HG02852 (cell line): Measurements from ENCODE around the gene CDKN2C.
"Not testable (repeated sequence)": the region's sequence is repeated elsewhere in the genome, so short reads cannot be mapped to it uniquely, and the experiment has no call there.

Experiments used
- ATAC-seq: cut with Tn5 transposase; IDR thresholded peaks from one replicate; pipeline ENCODE4 v1.9.1; 2021; ENCODE audit warnings: mild to moderate bottlenecking, moderate library complexity; ENCODE audit not compliant: unreplicated experiment

Gene CDKN2C

GRCh38 chr1:50969611-50970508, at the start of gene CDKN2C:
Gene CDKN2C, plus strand, starts transcription at chr1:50970245. Its CDS starts 124 bp downstream, at chr1:50970369.
- ATAC-seq, result peak; percentile 33

GRCh38 chr1:50920409-50920808, 49.6 kb upstream of the CDKN2C start:
- ATAC-seq, result no peak

- no peak for ATAC-seq
Measured at GRCh38 chr1:50921029-50921428, 49.0 kb upstream of the CDKN2C start.

GRCh38 chr1:50923564-50923963, 46.5 kb upstream of the CDKN2C start:
- no peak for ATAC-seq

- ATAC-seq, result no peak
Measured at GRCh38 chr1:50929376-50929958, 40.6 kb upstream of the CDKN2C start.

GRCh38 chr1:50930193-50930592, 39.9 kb upstream of the CDKN2C start:
- peak; percentile 75 for ATAC-seq

GRCh38 chr1:50930965-50931737, 38.9 kb upstream of the CDKN2C start:
- ATAC-seq, result no peak

- not testable (repeated sequence) for ATAC-seq
Measured at GRCh38 chr1:50932043-50932442, 38.0 kb upstream of the CDKN2C start.

GRCh38 chr1:50933770-50934169, 36.3 kb upstream of the CDKN2C start:
- ATAC-seq, result not testable (repeated sequence)

GRCh38 chr1:50934838-50935237, 35.2 kb upstream of the CDKN2C start:
- ATAC-seq, result no peak

GRCh38 chr1:50935276-50935675, 34.8 kb upstream of the CDKN2C start:
- ATAC-seq, result not testable (repeated sequence)

GRCh38 chr1:50936321-50936720, 33.7 kb upstream of the CDKN2C start:
- no peak for ATAC-seq

- ATAC-seq, result no peak
Measured at GRCh38 chr1:50940291-50940690, 29.8 kb upstream of the CDKN2C start.

GRCh38 chr1:50942334-50942733, 27.7 kb upstream of the CDKN2C start:
- ATAC-seq, result no peak

GRCh38 chr1:50949286-50949982, 20.6 kb upstream of the CDKN2C start:
- no peak for ATAC-seq

GRCh38 chr1:50950396-50950795, 19.6 kb upstream of the CDKN2C start:
- no peak for ATAC-seq

GRCh38 chr1:50952566-50952965, 17.5 kb upstream of the CDKN2C start:
- not testable (repeated sequence) for ATAC-seq

GRCh38 chr1:50955116-50955515, 14.9 kb upstream of the CDKN2C start:
- ATAC-seq, result no peak

GRCh38 chr1:50959303-50959912, 10.6 kb upstream of the CDKN2C start:
- ATAC-seq, result no peak
